SK-N-SH (cell line): Measurements from ENCODE around the gene ALDH4A1.

Experiments
- CTCF ChIP-seq: fragments of 200-600 bp; sonication (generic); IDR thresholded peaks from 2 replicates; pipeline ENCODE4 v1.6.1; 2017; ENCODE audit warnings: antibody characterized with exemption, mild to moderate bottlenecking, moderate library complexity
- ELF1 ChIP-seq: IDR thresholded peaks from 2 replicates; pipeline ENCODE4 v1.4.0; 2012
- IRF3 ChIP-seq: fragments of 150-350 bp; IDR thresholded peaks from 2 replicates; pipeline ENCODE4 v1.6.1; 2016; ENCODE audit warnings: mild to moderate bottlenecking, low read depth, low read length
- MXI1 ChIP-seq: IDR thresholded peaks from 2 replicates; pipeline ENCODE4 v1.6.1; 2012; ENCODE audit warnings: mild to moderate bottlenecking, low read depth, low read length, improper control_type of control experiment
- RXRA ChIP-seq: IDR thresholded peaks from 2 replicates; pipeline ENCODE4 v1.4.0; 2012; ENCODE audit warnings: low read depth, mild to moderate bottlenecking, borderline replicate concordance
- USF1 ChIP-seq: IDR thresholded peaks from 2 replicates; pipeline ENCODE4 v1.4.0; 2012; ENCODE audit warnings: low read depth, borderline replicate concordance
- USF2 ChIP-seq: fragments of 150-350 bp; IDR thresholded peaks from 2 replicates; pipeline ENCODE4 v1.6.1; 2017; ENCODE audit warnings: antibody characterized with exemption, low read length, low read depth, borderline replicate concordance
- YY1 ChIP-seq: IDR thresholded peaks from 2 replicates; pipeline ENCODE4 v1.4.0; 2012; ENCODE audit warnings: low read depth, mild to moderate bottlenecking

GRCh38 chr1:18927654-18928272 is 25.4 kb upstream of the ALDH4A1 start:
- no peak for TF ChIP-seq CTCF
- no peak for TF ChIP-seq MXI1
- no peak for TF ChIP-seq USF2
- TF ChIP-seq RXRA: no peak
- TF ChIP-seq ELF1: no peak
- no peak for TF ChIP-seq YY1
- no peak for TF ChIP-seq IRF3
- TF ChIP-seq USF1: no peak
